ENCODE results near the gene SLC15A4.

SLC15A4 gene

GRCh38 chr12:128790653-128791373, 32.9 kb downstream of the SLC15A4 start:
- Histone ChIP-seq H4K20me1 (ENCODE audit: insufficient read depth, low read length, poor library complexity, severe bottlenecking) (no peaks in the 10 kb centered on the region), H3K27me3 (ENCODE audit: insufficient read depth, low read length, poor library complexity, severe bottlenecking) (no peaks in the 10 kb centered on the region), H3K4me1 (ENCODE audit: insufficient read depth, low read length, poor library complexity, severe bottlenecking) (peaks cover 55% of the 10 kb centered on the region), H3K79me2 (ENCODE audit: insufficient read depth, low read length) (no peaks in the 10 kb centered on the region), H3K9me2 (replicated peaks; ENCODE audit: low read depth, low read length) (no peaks in the 10 kb centered on the region), H3K9me3 (ENCODE audit: insufficient read depth, low read depth, low read length) (no peaks in the 10 kb centered on the region), H3F3A (ENCODE audit: low read depth) (peaks cover 4% of the 10 kb centered on the region), H3K4me2 (ENCODE audit: low read depth, low read length, poor library complexity, severe bottlenecking) (no peak overlapping the region), H2AFZ (ENCODE audit: low read length) (no peak overlapping the region), H3K36me3 (ENCODE audit: insufficient read depth, low read length) (peaks cover 36% of the 10 kb centered on the region), H3K9ac (ENCODE audit: low read depth, low read length, poor library complexity, severe bottlenecking) (no peak overlapping the region), H3K4me3 (ENCODE audit: low read length, poor library complexity, severe bottlenecking) (no peak overlapping the region)
- TF ChIP-seq CTCF (conservative IDR thresholded peaks at IDR 0.05; ENCODE audit: low read length) (no peak), EZH2phosphoT487 (IDR thresholded peaks at IDR 0.05; ENCODE audit: borderline replicate concordance) (no peak)

- H3K4me3 ChIP-seq (ENCODE audit: low read length, poor library complexity, severe bottlenecking), result no peak overlapping the region
- no peak overlapping the region for H3K4me2 ChIP-seq (ENCODE audit: low read depth, low read length, poor library complexity, severe bottlenecking)
- H3K27me3 ChIP-seq (ENCODE audit: insufficient read depth, low read length, poor library complexity, severe bottlenecking), result no peaks in the 10 kb centered on the region
Observed at GRCh38 chr12:128790221-128790620, 33.5 kb downstream of the SLC15A4 start.

GRCh38 chr12:128789356-128789929, 34.3 kb downstream of the SLC15A4 start:
- no peak overlapping the region for H2AFZ ChIP-seq (ENCODE audit: low read length)
- H3K27me3 ChIP-seq (ENCODE audit: insufficient read depth, low read length, poor library complexity, severe bottlenecking), result no peaks in the 10 kb centered on the region
- H4K20me1 ChIP-seq (ENCODE audit: insufficient read depth, low read length, poor library complexity, severe bottlenecking), result no peaks in the 10 kb centered on the region
- H3K4me1 ChIP-seq (ENCODE audit: insufficient read depth, low read length, poor library complexity, severe bottlenecking), result peaks cover 42% of the 10 kb centered on the region
- H3F3A ChIP-seq (ENCODE audit: low read depth), result peaks cover 3% of the 10 kb centered on the region
- H3K4me3 ChIP-seq (ENCODE audit: low read length, poor library complexity, severe bottlenecking), result no peak overlapping the region
- TF ChIP-seq EZH2phosphoT487 (IDR thresholded peaks at IDR 0.05; ENCODE audit: borderline replicate concordance) (no peak), CTCF (conservative IDR thresholded peaks at IDR 0.05; ENCODE audit: low read length) (no peak)
- peaks cover 29% of the 10 kb centered on the region for H3K36me3 ChIP-seq (ENCODE audit: insufficient read depth, low read length)
- H3K79me2 ChIP-seq (ENCODE audit: insufficient read depth, low read length), result no peaks in the 10 kb centered on the region
- no peak overlapping the region for H3K9ac ChIP-seq (ENCODE audit: low read depth, low read length, poor library complexity, severe bottlenecking)
- H3K9me2 ChIP-seq (replicated peaks; ENCODE audit: low read depth, low read length), result no peaks in the 10 kb centered on the region
- no peak overlapping the region for H3K4me2 ChIP-seq (ENCODE audit: low read depth, low read length, poor library complexity, severe bottlenecking)
- no peaks in the 10 kb centered on the region for H3K9me3 ChIP-seq (ENCODE audit: insufficient read depth, low read depth, low read length)

More at GRCh38 chr12:128790221-128790620, 33.5 kb downstream of the SLC15A4 start:
- Histone ChIP-seq H3K79me2 (ENCODE audit: insufficient read depth, low read length) (no peaks in the 10 kb centered on the region), H3K4me1 (ENCODE audit: insufficient read depth, low read length, poor library complexity, severe bottlenecking) (peaks cover 49% of the 10 kb centered on the region), H3F3A (ENCODE audit: low read depth) (peaks cover 4% of the 10 kb centered on the region), H4K20me1 (ENCODE audit: insufficient read depth, low read length, poor library complexity, severe bottlenecking) (no peaks in the 10 kb centered on the region), H3K9me2 (replicated peaks; ENCODE audit: low read depth, low read length) (no peaks in the 10 kb centered on the region), H2AFZ (ENCODE audit: low read length) (no peak overlapping the region), H3K36me3 (ENCODE audit: insufficient read depth, low read length) (peaks cover 31% of the 10 kb centered on the region), H3K9ac (ENCODE audit: low read depth, low read length, poor library complexity, severe bottlenecking) (no peak overlapping the region), H3K9me3 (ENCODE audit: insufficient read depth, low read depth, low read length) (no peaks in the 10 kb centered on the region)
- TF ChIP-seq CTCF (conservative IDR thresholded peaks at IDR 0.05; ENCODE audit: low read length), result no peak
- no peak for TF ChIP-seq EZH2phosphoT487 (IDR thresholded peaks at IDR 0.05; ENCODE audit: borderline replicate concordance)
